Loucy (cell line): ENCODE results near the gene CRADD.

ENCODE experiments used
- EZH2phosphoT487 ChIP-seq: fragments of 200-600 bp; IDR thresholded peaks from 2 replicates; pipeline ENCODE4 v1.6.1; 2018; ENCODE audit warnings: antibody characterized with exemption, mild to moderate bottlenecking, moderate library complexity, borderline replicate concordance
- TF ChIP-seq, protein P1 (sequence below): fragments of 200-600 bp; sonication (generic); conservative IDR thresholded peaks from 2 replicates; pipeline ENCODE4 v1.5.1; 2014; ENCODE audit warnings: mild to moderate bottlenecking, antibody characterized with exemption, low read length

DNA sequence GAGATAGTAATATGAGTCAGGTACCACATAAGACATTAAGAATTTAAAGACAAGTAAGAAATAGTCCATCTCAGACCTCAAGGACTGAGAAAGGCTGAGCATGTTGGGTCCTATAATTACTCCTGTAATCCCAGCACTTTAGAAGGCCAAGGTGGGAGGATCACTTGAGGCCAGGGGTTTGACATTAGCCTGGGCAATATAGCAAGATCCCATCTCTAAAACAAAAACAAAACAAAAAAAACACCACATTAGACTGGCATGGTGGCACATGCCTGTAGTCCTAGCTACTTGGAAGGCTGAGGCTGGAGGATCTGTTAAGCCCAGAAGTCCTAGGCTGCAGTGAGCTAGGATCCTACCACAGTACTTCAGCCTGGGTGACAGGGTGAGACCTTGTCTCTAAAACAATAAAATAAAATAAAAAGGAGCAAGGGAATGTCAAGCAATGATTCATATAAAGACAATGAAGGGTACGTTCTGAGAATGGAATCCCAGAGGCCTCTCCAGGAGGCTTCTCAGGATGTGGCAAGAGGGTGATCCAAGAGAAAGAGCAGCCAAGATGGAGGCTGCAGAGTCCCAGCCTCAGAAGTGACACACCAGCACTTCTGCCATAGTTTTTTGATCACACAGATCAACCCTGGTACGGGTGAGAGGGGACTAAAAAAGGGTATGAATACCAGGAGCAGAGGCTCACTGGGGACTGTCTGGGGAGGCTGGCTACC, 206.4 kb downstream of the CRADD start:
- TF ChIP-seq, protein P1, sequence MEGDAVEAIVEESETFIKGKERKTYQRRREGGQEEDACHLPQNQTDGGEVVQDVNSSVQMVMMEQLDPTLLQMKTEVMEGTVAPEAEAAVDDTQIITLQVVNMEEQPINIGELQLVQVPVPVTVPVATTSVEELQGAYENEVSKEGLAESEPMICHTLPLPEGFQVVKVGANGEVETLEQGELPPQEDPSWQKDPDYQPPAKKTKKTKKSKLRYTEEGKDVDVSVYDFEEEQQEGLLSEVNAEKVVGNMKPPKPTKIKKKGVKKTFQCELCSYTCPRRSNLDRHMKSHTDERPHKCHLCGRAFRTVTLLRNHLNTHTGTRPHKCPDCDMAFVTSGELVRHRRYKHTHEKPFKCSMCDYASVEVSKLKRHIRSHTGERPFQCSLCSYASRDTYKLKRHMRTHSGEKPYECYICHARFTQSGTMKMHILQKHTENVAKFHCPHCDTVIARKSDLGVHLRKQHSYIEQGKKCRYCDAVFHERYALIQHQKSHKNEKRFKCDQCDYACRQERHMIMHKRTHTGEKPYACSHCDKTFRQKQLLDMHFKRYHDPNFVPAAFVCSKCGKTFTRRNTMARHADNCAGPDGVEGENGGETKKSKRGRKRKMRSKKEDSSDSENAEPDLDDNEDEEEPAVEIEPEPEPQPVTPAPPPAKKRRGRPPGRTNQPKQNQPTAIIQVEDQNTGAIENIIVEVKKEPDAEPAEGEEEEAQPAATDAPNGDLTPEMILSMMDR, result no peak
- no peak for TF ChIP-seq EZH2phosphoT487
